HG02970 (cell line): ENCODE measurements around the gene USB1.

ENCODE experiments used
- ATAC-seq: cut with Tn5 transposase; IDR thresholded peaks from one replicate; pipeline ENCODE4 v1.9.1; 2021; ENCODE audit warnings: mild to moderate bottlenecking, moderate library complexity, moderate number of reproducible peaks; ENCODE audit not compliant: unreplicated experiment, low FRiP score

Gene USB1

DNA sequence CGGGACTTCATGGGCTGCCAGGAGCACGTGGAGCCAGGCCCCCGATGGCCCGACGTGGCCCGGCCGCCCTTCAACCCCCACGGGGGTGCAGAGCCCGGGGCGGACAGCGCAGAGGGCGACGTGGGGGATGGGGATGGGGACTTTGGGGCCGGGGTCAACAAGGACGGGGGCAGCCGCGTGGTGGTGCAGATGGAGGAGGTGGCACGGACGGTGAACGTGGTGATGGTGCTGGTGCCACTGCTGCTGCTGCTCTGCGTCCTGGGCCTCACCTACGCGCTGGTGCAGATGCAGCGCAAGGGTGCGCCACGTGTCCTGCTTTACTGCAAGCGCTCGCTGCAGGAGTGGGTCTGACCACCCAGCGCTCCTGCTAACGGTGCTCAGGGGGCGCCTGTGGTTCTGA, 43.9 kb downstream of the USB1 start:
- ATAC-seq = no peak

DNA sequence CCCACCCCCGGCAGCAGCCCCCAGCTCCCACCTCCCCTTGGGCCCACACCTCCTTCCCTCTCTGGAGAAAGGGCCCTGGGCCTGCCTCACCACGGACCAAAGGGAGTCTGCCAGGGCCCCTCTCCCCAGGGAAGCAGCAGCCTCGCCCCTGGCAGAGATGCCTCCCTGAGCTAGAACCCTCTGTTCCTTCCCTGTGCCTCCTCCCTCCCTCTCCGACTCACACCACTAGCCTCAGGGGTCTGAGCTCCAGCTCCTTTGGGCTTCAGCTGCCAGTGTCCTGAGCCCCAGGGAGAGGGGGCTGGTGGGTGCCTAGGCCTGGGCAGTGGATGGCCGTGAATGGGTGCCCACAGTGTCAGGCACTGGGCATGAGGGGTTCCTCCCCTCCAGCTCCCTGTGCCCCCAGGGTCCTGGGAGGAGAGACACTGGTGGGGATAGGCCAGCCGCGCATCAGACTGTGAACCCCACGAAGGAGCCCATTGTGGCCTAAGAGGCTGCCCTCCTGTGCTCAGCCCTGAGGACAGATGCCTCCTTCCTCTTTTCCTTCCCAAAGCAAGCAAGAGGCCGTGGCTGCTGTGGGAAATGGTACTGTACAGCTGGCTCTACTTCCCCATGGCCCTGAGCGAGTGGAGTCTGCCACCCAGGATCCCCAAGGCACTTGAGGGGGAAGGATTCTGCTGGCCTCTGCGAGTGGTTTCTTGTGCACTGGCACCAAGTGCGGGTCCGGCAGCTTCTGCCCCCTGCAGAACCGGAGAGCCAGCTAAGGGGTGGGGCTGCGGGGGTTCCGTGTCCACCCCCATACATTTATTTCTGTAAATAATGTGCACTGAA, 45.1 kb downstream of the USB1 start:
- no peak for ATAC-seq

DNA sequence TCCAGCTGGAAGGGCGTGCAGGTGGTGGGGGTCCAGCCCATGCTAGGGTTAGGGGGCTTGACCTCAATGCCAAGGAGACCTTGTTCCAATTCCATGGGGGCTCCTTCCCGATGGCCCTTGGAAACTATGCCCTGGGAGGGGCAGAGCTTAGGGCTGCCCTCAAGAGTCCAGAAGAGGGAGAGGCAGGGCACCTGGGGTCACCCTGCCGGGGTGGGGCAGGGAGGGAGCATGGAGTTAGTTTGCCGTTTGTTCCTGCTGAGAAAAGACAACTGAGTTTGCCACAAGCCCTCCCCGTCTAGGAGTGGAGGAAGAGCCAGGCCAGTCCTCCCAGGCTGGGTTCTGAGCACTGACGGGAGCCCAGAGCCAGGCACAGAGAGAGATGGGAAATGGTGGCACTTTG, 45.7 kb downstream of the USB1 start:
- ATAC-seq = no peak

DNA sequence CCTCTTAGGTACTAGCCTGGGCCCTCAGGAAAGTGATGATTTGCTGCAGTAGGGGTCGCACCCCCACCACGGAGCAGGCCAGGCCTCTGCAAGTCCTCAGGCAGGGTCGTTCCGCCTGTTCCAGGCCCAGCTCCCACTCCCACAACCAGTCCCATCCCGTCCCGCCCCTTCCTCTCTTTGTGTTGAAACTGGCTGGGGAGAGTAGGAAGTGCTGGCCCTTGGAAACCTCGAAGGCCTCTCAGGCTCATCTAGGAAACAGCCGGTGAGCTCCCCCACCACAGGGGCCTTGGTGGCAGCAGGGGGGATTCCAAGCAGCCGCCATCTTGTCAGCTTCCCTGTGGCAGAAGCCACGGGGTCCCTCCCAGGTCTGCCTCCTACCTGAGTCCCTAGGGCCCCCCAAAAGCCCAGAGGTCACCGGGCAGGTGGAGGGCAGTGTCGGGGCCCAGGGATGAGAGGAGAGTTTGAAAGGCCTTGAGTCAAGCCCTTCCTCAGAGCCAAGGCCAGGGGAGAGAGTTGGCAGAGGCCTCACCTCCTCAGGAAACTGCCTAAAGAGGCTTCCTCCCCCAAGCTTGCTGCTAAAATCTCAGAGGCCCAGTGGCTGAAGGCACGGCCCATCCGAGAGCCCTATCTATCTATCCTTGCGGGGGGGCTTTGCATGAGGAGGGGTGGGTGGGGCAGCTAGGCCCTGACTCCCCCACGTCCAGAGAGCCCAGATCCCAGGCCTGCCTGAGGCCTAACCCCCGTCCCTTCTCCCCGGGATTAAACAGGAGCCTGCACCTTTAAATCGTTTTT, 46.5 kb downstream of the USB1 start:
- no peak for ATAC-seq

- no peak for ATAC-seq
These were observed 47.5 kb downstream of the USB1 start for GRCh38 chr16:58048494-58049231.

GRCh38 chr16:58049232-58050185, 48.3 kb downstream of the USB1 start:
- no peak for ATAC-seq

- ATAC-seq = no peak
These were observed 50.1 kb downstream of the USB1 start for GRCh38 chr16:58051296-58051695.

DNA sequence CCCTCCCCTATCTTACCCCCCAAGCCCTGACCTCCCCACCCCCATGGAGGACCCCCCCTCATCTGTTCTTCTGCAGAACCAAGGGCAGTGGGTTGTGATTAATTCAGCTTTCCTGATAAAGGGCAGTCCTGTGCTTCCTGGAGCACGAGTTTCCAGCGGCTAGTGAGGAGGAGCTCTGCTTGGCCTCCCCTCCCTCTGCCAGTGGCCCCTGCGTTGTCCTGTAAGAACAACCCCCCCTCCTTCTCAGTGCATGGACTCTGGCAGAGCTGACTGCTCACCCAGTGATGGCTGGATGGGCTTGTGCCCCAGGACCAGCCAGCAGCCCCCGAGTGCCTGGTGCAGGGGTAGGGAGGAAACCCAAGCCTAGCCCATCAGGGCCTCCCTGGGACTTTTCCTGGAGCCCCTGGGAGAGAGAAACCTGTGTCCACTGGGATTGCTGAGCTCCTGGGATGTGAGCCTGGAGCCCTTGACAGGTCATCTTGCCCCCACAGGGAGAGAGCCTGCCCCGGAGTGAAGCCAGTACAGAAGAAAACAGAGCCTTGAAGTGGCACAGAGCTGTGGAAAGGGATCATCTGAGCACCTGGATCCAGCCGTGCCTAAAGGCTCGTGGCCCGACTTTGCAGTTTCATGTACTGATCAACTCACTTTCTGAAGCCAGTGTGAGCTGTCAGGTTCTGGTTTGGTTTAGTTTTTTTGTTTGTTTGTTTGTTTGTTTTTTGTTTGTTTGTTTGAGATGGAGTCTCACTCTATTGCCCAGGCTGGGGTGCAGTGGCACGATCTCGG, 50.8 kb downstream of the USB1 start:
- ATAC-seq = no peak

DNA sequence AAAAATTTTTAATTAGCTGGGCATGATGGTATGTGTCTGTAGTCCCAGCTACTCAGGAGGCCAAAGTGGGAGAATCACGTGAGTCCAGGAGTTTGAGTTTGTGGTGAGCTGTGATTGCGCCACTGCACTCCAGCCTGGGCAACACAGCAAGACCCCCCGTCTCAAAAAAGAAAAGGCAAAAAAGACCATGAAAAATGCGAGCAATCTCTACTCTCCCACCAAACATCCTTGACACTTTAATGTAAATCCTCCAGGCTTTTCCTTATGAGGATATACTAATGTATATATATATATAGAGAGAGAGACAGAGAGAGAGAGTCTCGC, 52.4 kb downstream of the USB1 start:
- no peak for ATAC-seq

DNA sequence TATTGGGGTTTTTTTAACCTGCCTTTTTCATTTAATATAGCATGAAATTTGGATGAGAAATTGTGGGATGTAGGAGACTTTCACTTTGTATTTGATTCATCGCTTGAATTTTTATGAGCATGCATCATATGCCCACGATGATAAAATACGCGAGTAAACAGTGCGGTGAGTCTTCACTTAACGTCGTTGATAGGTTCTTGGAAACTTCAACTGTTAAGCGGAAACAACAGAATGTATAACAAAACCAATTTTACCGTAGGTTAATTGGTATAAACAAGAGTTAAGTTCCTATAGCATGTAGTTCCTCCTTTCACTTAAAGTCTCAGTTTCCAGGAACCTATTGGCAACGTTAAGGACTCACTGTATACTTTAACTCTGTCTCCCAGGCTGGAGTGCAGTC, 53.1 kb downstream of the USB1 start:
- no peak for ATAC-seq

- ATAC-seq = no peak
These were observed 55.4 kb downstream of the USB1 start for GRCh38 chr16:58056580-58056979.

DNA sequence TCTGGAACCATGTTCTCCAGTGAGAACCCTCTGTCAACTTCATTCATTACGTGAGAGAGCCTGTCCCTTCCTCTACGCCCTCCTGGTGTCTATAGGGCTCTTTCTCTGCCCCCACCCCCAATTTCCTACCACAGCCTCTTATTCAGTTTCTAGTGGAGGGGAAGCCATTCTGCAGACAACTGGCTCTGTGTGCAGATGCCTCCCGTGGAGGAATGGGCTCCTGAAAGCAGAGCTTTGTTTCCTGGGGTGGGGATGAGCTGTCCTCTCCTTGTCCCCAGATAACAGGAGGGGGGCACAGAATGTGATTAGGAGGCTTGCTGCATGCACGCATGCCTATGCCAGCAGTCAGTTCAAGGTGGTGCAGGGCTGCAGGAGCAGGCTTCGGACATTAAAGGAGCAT, 55.9 kb downstream of the USB1 start:
- ATAC-seq = no peak

DNA sequence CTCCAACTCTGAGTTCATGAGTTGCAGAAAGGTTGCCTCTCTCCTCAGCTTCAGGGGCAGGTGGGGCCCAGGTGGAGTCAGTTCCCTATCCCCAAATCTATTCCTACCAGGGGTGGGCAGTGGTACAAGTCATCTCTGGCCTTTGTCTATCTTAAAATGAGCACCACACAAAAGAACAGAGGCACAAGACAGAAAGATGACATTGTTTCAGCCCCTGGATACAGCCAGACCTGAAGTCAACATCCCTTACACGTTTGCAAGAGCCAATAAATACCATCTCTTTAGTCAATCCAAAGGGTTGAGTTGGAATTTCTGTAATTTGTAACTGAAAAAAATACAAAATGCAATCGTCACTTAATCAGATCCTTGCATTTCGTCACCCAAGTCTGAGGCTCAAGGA, 56.6 kb downstream of the USB1 start:
- no peak for ATAC-seq

DNA sequence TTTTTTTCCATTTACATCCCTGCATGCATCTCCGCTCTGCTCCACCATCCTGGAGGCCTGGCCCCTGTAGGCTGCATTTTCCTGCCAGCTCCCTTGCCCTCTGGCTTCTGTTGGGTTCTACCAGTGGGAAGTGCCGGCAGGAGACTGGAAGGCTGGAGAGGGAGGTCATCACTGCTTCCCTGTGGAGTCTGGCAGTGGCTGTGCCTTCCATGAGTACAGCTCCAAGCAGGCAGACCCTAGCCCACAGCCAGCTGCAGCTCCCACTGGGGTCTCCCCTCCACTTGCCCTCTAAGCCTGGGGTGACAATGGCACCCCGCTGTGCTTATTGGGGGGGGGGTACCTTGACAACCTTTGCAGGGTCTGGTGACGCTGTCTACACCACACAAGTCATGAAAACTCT, 61.6 kb downstream of the USB1 start:
- no peak for ATAC-seq

GRCh38 chr16:58063377-58064076, 62.3 kb downstream of the USB1 start:
- ATAC-seq = no peak

DNA sequence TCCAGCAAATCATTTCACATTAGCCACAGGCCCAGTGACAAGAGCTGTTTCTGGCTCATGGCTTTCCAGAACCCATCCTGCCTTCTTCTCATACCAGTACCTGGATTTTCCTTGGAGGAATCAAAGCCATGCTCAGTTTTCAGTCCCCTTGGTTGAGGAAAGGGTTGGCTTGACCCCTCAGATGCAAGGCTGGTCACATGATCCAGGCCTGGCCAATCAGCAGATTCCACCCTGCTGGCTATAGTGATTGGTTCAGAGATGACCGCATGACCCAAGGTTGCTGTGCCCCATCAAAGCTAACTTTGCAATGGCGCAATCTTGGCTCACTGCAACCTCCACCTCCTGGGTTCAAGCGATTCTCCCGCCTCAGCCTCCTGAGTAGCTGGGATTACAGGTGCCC, 69.4 kb downstream of the USB1 start:
- ATAC-seq = no peak
